Measurements from ENCODE around the gene CERS6. TPM values are rescaled to one million over a fixed set of nuclear protein-coding genes. Genes with fewer than 3 reads are reported as not detected.

CERS6 gene
- total and polyA plus RNA-seq, 2 experiments from 2014 or later, result 7.4 to 35.0 TPM

DNA sequence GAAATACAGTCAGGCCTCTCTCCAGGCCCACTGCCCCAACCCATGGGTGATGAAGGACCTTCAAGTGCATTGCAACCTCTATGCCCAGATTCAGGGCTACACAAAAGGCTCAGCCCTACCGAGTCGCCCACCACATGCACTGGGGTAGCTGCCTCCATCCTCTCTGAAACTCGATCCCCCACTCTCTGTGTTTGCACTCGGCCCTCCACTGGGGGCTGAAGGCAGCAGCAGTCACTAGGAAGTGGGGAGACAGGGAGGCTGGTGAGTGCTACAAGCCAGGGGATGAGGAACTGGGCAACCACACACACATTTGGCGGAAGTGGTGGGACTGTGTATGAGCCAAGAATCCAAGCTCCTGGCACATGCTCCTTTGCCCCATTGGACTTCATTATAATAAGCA lies 94.6 kb downstream of the CERS6 start (continued):
- no peak for TF ChIP-seq POLR2AphosphoS5 (IDR thresholded peaks at IDR 0.05; ENCODE audit: low read depth)
- no peak for TF ChIP-seq CREB1 (CRISPR knock-in tag; IDR thresholded peaks at IDR 0.05; ENCODE audit: low read depth)
- TF ChIP-seq EZH2 (IDR thresholded peaks at IDR 0.05; ENCODE audit: low read depth, unreplicated experiment), result no peak
- no peak for TF ChIP-seq STAT1 (IDR thresholded peaks at IDR 0.05; ENCODE audit: unreplicated experiment)
- TF ChIP-seq ZNF114 (CRISPR knock-in tag; IDR thresholded peaks at IDR 0.05), result no peak

GRCh38 chr2:168552450-168552856 lies 96.4 kb downstream of the CERS6 start:
- no peaks in the 10 kb centered on the region for H3F3A ChIP-seq (replicated peaks; ENCODE audit: low read depth)
- H3K9me3 Mint-ChIP-seq, result no peaks in the 10 kb centered on the region
- no peak for TF ChIP-seq ZNF114 (CRISPR knock-in tag; IDR thresholded peaks at IDR 0.05)
- TF ChIP-seq ZNF331 (CRISPR knock-in tag; IDR thresholded peaks at IDR 0.05; ENCODE audit: low read depth), result no peak
- TF ChIP-seq JUNB (IDR thresholded peaks at IDR 0.05; ENCODE audit: unreplicated experiment), result no peak
- TF ChIP-seq NANOG (IDR thresholded peaks at IDR 0.05; ENCODE audit: borderline replicate concordance), result peak; percentile 90
- TF ChIP-seq ETS1 (IDR thresholded peaks at IDR 0.05), result peak; percentile 63; the same call in 1 of the 2 replicates
- TF ChIP-seq POLR2AphosphoS5 (IDR thresholded peaks at IDR 0.05; ENCODE audit: low read depth), result peak; percentile 39; the same call in 1 of the 2 replicates
- no peak for TF ChIP-seq REST (IDR thresholded peaks at IDR 0.05; ENCODE audit: unreplicated experiment)
- peak in 1 of 2 experiments; percentile 14; a peak in 1 of 4 replicates for TF ChIP-seq CTCF (conservative IDR thresholded peaks at IDR 0.05; ENCODE audit: low read depth in 2 of 2)
- no peak for TF ChIP-seq STAT1 (IDR thresholded peaks at IDR 0.05; ENCODE audit: unreplicated experiment)
- no peak for TF ChIP-seq EZH2 (IDR thresholded peaks at IDR 0.05; ENCODE audit: low read depth, unreplicated experiment)
- 0 out of 2 replicates have a peak, but pooled peaks have one; percentile 56 for TF ChIP-seq CREB1 (CRISPR knock-in tag; IDR thresholded peaks at IDR 0.05; ENCODE audit: low read depth)
- TF ChIP-seq, protein P1, sequence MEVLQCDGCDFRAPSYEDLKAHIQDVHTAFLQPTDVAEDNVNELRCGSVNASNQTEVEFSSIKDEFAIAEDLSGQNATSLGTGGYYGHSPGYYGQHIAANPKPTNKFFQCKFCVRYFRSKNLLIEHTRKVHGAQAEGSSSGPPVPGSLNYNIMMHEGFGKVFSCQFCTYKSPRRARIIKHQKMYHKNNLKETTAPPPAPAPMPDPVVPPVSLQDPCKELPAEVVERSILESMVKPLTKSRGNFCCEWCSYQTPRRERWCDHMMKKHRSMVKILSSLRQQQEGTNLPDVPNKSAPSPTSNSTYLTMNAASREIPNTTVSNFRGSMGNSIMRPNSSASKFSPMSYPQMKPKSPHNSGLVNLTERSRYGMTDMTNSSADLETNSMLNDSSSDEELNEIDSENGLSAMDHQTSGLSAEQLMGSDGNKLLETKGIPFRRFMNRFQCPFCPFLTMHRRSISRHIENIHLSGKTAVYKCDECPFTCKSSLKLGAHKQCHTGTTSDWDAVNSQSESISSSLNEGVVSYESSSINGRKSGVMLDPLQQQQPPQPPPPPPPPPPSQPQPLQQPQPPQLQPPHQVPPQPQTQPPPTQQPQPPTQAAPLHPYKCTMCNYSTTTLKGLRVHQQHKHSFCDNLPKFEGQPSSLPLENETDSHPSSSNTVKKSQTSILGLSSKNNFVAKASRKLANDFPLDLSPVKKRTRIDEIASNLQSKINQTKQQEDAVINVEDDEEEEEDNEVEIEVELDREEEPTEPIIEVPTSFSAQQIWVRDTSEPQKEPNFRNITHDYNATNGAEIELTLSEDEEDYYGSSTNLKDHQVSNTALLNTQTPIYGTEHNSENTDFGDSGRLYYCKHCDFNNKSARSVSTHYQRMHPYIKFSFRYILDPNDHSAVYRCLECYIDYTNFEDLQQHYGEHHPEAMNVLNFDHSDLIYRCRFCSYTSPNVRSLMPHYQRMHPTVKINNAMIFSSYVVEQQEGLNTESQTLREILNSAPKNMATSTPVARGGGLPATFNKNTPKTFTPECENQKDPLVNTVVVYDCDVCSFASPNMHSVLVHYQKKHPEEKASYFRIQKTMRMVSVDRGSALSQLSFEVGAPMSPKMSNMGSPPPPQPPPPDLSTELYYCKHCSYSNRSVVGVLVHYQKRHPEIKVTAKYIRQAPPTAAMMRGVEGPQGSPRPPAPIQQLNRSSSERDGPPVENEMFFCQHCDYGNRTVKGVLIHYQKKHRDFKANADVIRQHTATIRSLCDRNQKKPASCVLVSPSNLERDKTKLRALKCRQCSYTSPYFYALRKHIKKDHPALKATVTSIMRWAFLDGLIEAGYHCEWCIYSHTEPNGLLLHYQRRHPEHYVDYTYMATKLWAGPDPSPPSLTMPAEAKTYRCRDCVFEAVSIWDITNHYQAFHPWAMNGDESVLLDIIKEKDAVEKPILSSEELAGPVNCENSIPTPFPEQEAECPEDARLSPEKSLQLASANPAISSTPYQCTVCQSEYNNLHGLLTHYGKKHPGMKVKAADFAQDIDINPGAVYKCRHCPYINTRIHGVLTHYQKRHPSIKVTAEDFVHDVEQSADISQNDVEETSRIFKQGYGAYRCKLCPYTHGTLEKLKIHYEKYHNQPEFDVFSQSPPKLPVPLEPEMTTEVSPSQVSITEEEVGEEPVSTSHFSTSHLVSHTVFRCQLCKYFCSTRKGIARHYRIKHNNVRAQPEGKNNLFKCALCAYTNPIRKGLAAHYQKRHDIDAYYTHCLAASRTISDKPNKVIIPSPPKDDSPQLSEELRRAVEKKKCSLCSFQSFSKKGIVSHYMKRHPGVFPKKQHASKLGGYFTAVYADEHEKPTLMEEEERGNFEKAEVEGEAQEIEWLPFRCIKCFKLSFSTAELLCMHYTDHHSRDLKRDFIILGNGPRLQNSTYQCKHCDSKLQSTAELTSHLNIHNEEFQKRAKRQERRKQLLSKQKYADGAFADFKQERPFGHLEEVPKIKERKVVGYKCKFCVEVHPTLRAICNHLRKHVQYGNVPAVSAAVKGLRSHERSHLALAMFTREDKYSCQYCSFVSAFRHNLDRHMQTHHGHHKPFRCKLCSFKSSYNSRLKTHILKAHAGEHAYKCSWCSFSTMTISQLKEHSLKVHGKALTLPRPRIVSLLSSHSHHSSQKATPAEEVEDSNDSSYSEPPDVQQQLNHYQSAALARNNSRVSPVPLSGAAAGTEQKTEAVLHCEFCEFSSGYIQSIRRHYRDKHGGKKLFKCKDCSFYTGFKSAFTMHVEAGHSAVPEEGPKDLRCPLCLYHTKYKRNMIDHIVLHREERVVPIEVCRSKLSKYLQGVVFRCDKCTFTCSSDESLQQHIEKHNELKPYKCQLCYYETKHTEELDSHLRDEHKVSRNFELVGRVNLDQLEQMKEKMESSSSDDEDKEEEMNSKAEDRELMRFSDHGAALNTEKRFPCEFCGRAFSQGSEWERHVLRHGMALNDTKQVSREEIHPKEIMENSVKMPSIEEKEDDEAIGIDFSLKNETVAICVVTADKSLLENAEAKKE (CRISPR knock-in tag; IDR thresholded peaks at IDR 0.05), result peak; percentile 47; the same call in 1 of the 2 replicates
- peaks cover 4% of the 10 kb centered on the region for H3K27me3 Mint-ChIP-seq (ENCODE audit: insufficient read depth, low read depth, poor library complexity)
- H3K79me2 ChIP-seq (replicated peaks; ENCODE audit: insufficient read depth), result 0 out of 2 replicates have a peak, but pooled peaks cover 4% of the 10 kb centered on the region
- peak overlapping the region; percentile 96 for H3K27ac Mint-ChIP-seq
- H3K4me3 ChIP-seq, result peak overlapping the region; percentile 13
- H3K4me3 Mint-ChIP-seq, result peak overlapping the region; percentile 54; the same call in 2 of the 3 replicates
- no peaks in the 10 kb centered on the region for H3K27me3 ChIP-seq (ENCODE audit: insufficient read depth)
- DNase-seq (ENCODE audit: low spot score) (peak; percentile 97), ATAC-seq (peak; percentile 98)
- H3K4me2 ChIP-seq, result peak overlapping the region; percentile 29
- no peaks in the 10 kb centered on the region for H3K36me3 ChIP-seq (ENCODE audit: insufficient read depth)
- peaks cover 47% of the 10 kb centered on the region for H3K4me1 Mint-ChIP-seq
- peak overlapping the region; percentile 81 for H3K27ac ChIP-seq (ENCODE audit: low read depth)
- H3K9me2 ChIP-seq (ENCODE audit: insufficient read depth), result no peaks in the 10 kb centered on the region
- peaks cover 19% of the 10 kb centered on the region for H3K36me3 Mint-ChIP-seq (ENCODE audit: low read depth)
- H4K20me1 ChIP-seq (replicated peaks; ENCODE audit: insufficient read depth), result no peaks in the 10 kb centered on the region
- H2AFZ ChIP-seq, result no peak overlapping the region
- peaks cover 33% of the 10 kb centered on the region for H3K4me1 ChIP-seq (ENCODE audit: insufficient read depth)
